ENCODE data around the gene CAP2. TPM values are rescaled to one million over a fixed set of nuclear protein-coding genes. Genes with fewer than 3 reads are reported as not detected.

The CAP2 gene
- total RNA-seq, 1 donor from 2014 or later, result 55.3 TPM

DNA sequence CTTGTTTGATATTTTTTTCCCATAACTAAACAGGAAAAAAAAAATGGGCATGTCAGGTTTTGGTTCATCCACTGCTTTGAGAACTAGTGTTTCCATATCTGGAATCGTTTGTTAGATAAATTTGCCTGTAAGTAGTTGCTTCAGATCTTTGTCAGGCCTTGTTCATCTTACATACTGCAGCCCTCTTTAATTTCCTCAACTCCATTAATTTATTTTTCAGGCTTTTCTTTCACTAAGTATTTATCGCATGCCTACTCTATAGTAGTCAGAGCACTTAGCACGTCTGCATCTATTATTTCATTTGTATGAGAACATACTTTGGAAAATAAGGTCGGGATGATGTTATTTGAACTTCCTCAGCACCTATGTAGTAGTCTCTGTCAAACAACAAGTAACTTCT, 80.9 kb downstream of the CAP2 start:
- Mint-ChIP-seq H3K4me3 (ENCODE audit: unreplicated experiment) (no peak overlapping the region), H3K27me3 (ENCODE audit: low read depth, unreplicated experiment) (no peaks in the 10 kb centered on the region), H3K36me3 (ENCODE audit: low read depth, unreplicated experiment) (peaks cover 16% of the 10 kb centered on the region), H3K4me1 (ENCODE audit: low read depth, unreplicated experiment) (peaks cover 24% of the 10 kb centered on the region), H3K9me3 (ENCODE audit: unreplicated experiment) (no peaks in the 10 kb centered on the region), H3K27ac (ENCODE audit: unreplicated experiment) (no peak overlapping the region)
- no peaks in the 10 kb centered on the region for H3K27me3 ChIP-seq (ENCODE audit: insufficient read depth, low read length)
- H3K9ac ChIP-seq (ENCODE audit: low read length), result no peak overlapping the region
- no peak overlapping the region for H3K4me2 ChIP-seq (ENCODE audit: low read length)
- FAIRE-seq (no peak), DNase-seq (ENCODE audit: low read depth) (no peak)
- H3K79me2 ChIP-seq (ENCODE audit: insufficient read depth, low read length), result no peaks in the 10 kb centered on the region
- peaks cover 7% of the 10 kb centered on the region for H3K4me1 ChIP-seq (ENCODE audit: insufficient read depth, low read length)
- H3K27ac ChIP-seq (ENCODE audit: low read depth, low read length), result no peak overlapping the region
- TF ChIP-seq, protein P1, sequence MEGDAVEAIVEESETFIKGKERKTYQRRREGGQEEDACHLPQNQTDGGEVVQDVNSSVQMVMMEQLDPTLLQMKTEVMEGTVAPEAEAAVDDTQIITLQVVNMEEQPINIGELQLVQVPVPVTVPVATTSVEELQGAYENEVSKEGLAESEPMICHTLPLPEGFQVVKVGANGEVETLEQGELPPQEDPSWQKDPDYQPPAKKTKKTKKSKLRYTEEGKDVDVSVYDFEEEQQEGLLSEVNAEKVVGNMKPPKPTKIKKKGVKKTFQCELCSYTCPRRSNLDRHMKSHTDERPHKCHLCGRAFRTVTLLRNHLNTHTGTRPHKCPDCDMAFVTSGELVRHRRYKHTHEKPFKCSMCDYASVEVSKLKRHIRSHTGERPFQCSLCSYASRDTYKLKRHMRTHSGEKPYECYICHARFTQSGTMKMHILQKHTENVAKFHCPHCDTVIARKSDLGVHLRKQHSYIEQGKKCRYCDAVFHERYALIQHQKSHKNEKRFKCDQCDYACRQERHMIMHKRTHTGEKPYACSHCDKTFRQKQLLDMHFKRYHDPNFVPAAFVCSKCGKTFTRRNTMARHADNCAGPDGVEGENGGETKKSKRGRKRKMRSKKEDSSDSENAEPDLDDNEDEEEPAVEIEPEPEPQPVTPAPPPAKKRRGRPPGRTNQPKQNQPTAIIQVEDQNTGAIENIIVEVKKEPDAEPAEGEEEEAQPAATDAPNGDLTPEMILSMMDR (IDR thresholded peaks at IDR 0.05; ENCODE audit: insufficient read depth, low read depth, low read length), result no peak
- no peak for TF ChIP-seq EZH2 (IDR thresholded peaks at IDR 0.05; ENCODE audit: insufficient read depth, low read length)
- no peak overlapping the region for H2AFZ ChIP-seq (ENCODE audit: low read depth, low read length)
- H4K20me1 ChIP-seq (ENCODE audit: insufficient read depth, low read length), result peaks cover 6% of the 10 kb centered on the region
- H3K4me3 ChIP-seq (ENCODE audit: insufficient read depth, low read depth, low read length), result no peak overlapping the region
- no peaks in the 10 kb centered on the region for H3K9me3 ChIP-seq (ENCODE audit: insufficient read depth, low read depth, low read length)
- H3K36me3 ChIP-seq (ENCODE audit: insufficient read depth, low read length), result peaks cover 2% of the 10 kb centered on the region

DNA sequence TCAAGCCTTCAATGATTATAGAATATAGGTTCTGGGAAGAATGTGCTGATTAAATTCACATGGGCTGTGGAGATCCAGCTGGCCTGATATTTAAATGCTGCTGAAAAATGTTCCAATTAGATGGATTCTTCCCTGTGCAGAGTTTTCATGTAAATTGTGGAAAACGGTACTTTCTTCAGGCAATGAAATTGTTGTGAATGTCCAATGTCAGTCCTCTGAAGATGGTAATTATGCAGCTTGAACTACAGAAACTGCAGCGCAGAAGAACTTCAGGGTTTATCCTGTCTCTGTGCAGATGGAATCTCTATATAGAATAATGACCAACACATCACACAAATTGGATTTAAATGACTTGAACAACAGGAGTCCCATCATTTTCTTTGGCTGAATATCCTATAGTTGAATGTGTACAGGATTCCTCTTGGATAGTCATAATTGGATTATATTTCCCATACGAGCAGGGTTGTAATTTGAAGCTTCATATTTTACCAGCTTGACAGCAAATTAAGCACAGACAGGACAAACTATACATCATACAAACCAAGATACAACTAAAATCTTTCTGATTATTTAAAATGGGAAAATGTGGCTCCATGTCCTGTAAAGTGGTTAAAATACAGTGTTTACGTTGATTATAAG, 82.3 kb downstream of the CAP2 start:
- Histone ChIP-seq H3K4me2 (ENCODE audit: low read length) (no peak overlapping the region), H3K9ac (ENCODE audit: low read length) (no peak overlapping the region), H3K27ac (ENCODE audit: low read depth, low read length) (no peak overlapping the region), H3K4me1 (ENCODE audit: insufficient read depth, low read length) (peaks cover 7% of the 10 kb centered on the region), H3K4me3 (ENCODE audit: insufficient read depth, low read depth, low read length) (no peak overlapping the region), H3K79me2 (ENCODE audit: insufficient read depth, low read length) (no peaks in the 10 kb centered on the region), H3K27me3 (ENCODE audit: insufficient read depth, low read length) (no peaks in the 10 kb centered on the region), H3K36me3 (ENCODE audit: insufficient read depth, low read length) (peaks cover 2% of the 10 kb centered on the region), H4K20me1 (ENCODE audit: insufficient read depth, low read length) (peaks cover 6% of the 10 kb centered on the region), H3K9me3 (ENCODE audit: insufficient read depth, low read depth, low read length) (no peaks in the 10 kb centered on the region), H2AFZ (ENCODE audit: low read depth, low read length) (no peak overlapping the region)
- Mint-ChIP-seq H3K4me3 (ENCODE audit: unreplicated experiment) (no peak overlapping the region), H3K9me3 (ENCODE audit: unreplicated experiment) (no peaks in the 10 kb centered on the region), H3K4me1 (ENCODE audit: low read depth, unreplicated experiment) (peaks cover 19% of the 10 kb centered on the region), H3K27ac (ENCODE audit: unreplicated experiment) (no peak overlapping the region), H3K27me3 (ENCODE audit: low read depth, unreplicated experiment) (no peaks in the 10 kb centered on the region), H3K36me3 (ENCODE audit: low read depth, unreplicated experiment) (peaks cover 9% of the 10 kb centered on the region)
- DNase-seq (ENCODE audit: low read depth), result no peak
- FAIRE-seq, result no peak
- no peak for TF ChIP-seq EZH2 (IDR thresholded peaks at IDR 0.05; ENCODE audit: insufficient read depth, low read length)
- TF ChIP-seq, protein P1 (IDR thresholded peaks at IDR 0.05; ENCODE audit: insufficient read depth, low read depth, low read length), result no peak

DNA sequence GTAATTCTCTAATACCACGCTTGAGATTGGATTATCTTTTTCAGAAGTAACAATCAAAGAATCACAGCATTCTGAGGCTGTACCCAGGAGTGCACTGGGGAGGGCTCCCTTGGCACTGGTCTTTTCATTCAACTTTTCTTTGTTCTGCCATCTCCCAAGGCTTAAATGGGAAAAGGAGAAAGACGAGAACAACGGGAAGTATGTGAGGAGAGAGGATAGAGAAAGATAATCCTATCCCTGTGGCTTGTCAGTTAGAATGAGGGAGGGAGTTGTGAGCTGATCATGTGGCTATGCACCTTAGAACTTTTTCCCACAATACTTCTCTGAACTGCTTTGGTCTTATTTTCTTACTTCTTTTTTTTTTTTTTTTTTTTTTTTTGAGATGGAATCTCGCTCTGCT, 83.1 kb downstream of the CAP2 start:
- Mint-ChIP-seq H3K4me1 (ENCODE audit: low read depth, unreplicated experiment) (peaks cover 16% of the 10 kb centered on the region), H3K27me3 (ENCODE audit: low read depth, unreplicated experiment) (no peaks in the 10 kb centered on the region), H3K4me3 (ENCODE audit: unreplicated experiment) (no peak overlapping the region), H3K36me3 (ENCODE audit: low read depth, unreplicated experiment) (peaks cover 9% of the 10 kb centered on the region), H3K27ac (ENCODE audit: unreplicated experiment) (no peak overlapping the region), H3K9me3 (ENCODE audit: unreplicated experiment) (no peaks in the 10 kb centered on the region)
- DNase-seq (ENCODE audit: low read depth) (no peak), FAIRE-seq (no peak)
- Histone ChIP-seq H2AFZ (ENCODE audit: low read depth, low read length) (no peak overlapping the region), H3K4me3 (ENCODE audit: insufficient read depth, low read depth, low read length) (no peak overlapping the region), H3K27ac (ENCODE audit: low read depth, low read length) (no peak overlapping the region), H3K9me3 (ENCODE audit: insufficient read depth, low read depth, low read length) (no peaks in the 10 kb centered on the region), H3K9ac (ENCODE audit: low read length) (no peak overlapping the region), H3K79me2 (ENCODE audit: insufficient read depth, low read length) (no peaks in the 10 kb centered on the region), H3K4me2 (ENCODE audit: low read length) (no peak overlapping the region), H3K27me3 (ENCODE audit: insufficient read depth, low read length) (no peaks in the 10 kb centered on the region), H3K4me1 (ENCODE audit: insufficient read depth, low read length) (peaks cover 7% of the 10 kb centered on the region), H4K20me1 (ENCODE audit: insufficient read depth, low read length) (peaks cover 6% of the 10 kb centered on the region), H3K36me3 (ENCODE audit: insufficient read depth, low read length) (peaks cover 2% of the 10 kb centered on the region)
- TF ChIP-seq EZH2 (IDR thresholded peaks at IDR 0.05; ENCODE audit: insufficient read depth, low read length), result no peak
- TF ChIP-seq, protein P1 (IDR thresholded peaks at IDR 0.05; ENCODE audit: insufficient read depth, low read depth, low read length), result no peak
